ENCODE data around the gene C10orf95.

C10orf95 gene

GRCh38 chr10:102433619-102434046, 17.7 kb downstream of the C10orf95 start:
- DNase-seq: no peak

GRCh38 chr10:102432162-102432950, 19.0 kb downstream of the C10orf95 start, which contains the start of gene CUEDC2:
TSS of gene CUEDC2 (minus strand) at chr10:102432574. CDS start at chr10:102425188, 7,386 bp downstream.
- peak; percentile 89 for DNase-seq

GRCh38 chr10:102431452-102432124, 19.8 kb downstream of the C10orf95 start:
- no peak for DNase-seq

- DNase-seq: no peak
Measured at GRCh38 chr10:102429468-102429867, 21.9 kb downstream of the C10orf95 start.

- no peak for DNase-seq
Measured at GRCh38 chr10:102426803-102427287, 24.5 kb downstream of the C10orf95 start.

DNA sequence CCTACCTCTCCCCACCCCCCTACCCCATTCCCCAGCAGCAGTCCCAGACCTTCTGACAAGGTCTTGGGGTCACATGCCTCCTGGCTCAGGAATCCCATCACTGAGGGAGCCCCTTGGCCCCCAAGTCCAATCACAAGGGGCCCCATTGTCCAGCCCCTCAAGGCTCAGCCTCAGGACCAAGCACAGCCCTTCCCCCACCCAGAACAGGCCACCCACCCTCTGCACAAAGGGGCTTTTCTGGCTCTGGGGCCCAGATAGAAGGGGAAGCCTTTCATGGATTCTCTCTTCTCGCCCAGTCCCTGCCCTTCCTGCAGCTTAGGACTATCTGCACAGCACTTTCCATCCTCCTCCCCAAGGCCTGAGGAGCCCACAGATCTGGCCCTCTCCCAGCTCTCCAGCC, 25.9 kb downstream of the C10orf95 start:
- DNase-seq: no peak

GRCh38 chr10:102424916-102425315, 26.4 kb downstream of the C10orf95 start:
- no peak for DNase-seq

- DNase-seq: no peak
Measured at GRCh38 chr10:102424145-102424544, 27.2 kb downstream of the C10orf95 start.

- no peak for DNase-seq
Measured at GRCh38 chr10:102423372-102423968, 27.9 kb downstream of the C10orf95 start.

DNA sequence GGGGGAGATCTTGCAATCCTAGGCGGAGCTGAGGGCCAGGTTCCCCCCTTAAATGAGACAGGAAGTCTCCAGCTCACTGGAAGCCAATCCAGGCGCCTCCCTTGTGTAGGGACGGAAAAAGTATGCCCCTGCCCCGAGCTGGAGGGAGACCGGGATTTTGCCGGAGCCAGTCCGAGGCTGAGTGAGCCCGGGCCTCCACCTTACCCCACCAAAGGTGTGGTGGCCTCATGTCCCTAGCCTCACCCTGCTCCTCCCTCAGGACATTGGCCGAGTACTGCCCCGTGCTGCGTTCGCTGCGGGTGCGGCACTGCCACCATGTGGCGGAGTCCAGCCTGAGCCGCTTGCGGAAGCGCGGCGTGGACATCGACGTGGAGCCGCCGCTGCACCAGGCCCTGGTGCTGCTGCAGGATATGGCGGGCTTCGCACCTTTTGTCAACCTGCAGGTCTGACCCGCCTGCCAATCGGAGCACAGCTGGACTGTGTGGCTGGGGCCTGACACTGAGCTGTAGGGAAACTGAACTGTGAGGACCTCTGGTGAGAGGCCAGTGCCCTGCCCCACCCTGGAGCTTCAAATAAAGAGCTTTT, 28.7 kb downstream of the C10orf95 start:
- DNase-seq: no peak

- DNase-seq: no peak
Measured at GRCh38 chr10:102421757-102422512, 29.4 kb downstream of the C10orf95 start.

DNA sequence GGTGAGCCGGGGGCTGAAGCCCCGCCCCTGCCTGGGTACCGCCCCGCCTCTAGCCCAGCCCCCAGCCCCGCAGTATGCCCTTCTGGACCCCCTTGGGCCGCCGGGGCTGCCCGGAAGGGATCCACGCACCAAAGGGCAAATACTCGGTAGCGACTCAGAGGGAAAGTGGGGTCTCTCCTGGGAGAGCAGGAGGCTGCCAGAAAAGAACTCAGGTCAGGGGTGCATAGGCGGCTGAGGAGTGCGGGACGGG, 29.9 kb downstream of the C10orf95 start:
- no peak for DNase-seq

GRCh38 chr10:102420714-102421506, 30.4 kb downstream of the C10orf95 start, which contains the start of gene FBXL15:
TSS of gene FBXL15 (plus strand) at chr10:102420836. CDS start at chr10:102421130, 294 bp downstream.
- peak; percentile 83 for DNase-seq

GRCh38 chr10:102420181-102420713, 31.1 kb downstream of the C10orf95 start:
- no peak for DNase-seq

DNA sequence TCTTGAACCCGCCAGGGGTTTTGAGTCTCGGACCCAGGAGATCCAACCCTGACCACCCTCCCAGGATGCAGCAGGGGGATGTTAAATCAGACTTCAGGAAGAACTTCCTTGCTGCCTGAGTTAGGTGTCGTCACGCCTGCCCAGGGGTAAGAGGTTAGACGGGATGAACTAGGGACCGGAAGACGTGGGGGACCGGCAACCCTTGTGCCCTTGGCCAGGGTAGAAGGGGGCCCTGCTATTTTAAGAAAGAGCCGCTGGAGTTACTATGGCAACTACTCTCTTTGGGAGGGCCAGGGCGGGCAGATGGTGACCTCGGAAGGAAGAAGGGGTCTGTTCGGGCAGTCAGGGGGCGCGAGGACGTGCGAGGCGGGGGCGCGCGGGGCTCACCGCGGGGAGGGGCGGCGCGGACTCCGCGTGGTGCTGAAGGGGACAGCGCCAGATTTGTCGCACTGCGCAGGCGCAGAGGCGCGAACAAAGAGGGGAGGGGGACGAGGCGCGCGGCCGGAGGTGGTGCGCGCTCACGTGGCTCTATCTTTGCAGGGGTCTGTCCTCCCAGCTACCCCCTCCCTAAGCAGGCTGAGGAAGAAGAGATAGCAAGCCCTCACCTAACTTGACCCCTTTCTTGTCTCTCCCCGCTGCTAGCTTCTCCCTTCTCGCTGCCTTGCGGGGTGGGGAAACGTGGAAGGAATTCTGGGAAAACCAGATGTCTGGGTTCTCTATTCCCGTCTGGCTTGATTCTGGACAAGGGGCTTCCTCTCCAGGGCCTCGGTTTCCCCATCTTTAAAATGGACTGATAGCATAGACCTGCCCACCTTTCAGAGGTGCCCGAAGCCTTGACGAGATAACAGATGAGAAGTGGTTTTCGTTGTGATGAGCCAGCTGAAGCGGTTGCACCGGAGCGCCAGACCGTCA, 31.8 kb downstream of the C10orf95 start:
- DNase-seq: peak; percentile 75

- peak; percentile 75 for DNase-seq
Measured at GRCh38 chr10:102418622-102419268, 32.6 kb downstream of the C10orf95 start, which contains the start of gene PSD. TSS of gene PSD (minus strand) at chr10:102418785. CDS start at chr10:102417038, 1,747 bp downstream.

DNA sequence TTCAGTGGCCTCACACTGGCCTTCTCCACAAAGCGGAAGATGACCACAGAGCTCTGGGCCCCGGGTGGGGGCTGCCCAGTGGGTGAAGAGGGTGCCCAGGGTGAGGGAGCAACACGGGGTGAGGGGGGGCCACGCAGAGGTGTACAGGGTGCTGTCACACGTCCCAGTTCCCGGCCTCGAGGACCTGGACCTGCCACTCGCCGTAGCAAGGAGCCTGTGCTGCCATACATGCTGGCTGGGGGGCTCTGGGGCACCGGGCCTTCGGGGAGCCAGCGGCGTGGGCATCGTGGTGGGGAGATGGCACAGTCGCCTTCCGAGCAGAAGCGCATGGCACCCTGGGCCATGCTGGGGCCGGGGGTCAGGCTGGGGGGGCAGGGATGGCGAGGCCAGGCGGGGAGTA, 34.6 kb downstream of the C10orf95 start:
- no peak for DNase-seq

GRCh38 chr10:102416283-102416682, 35.1 kb downstream of the C10orf95 start:
- no peak for DNase-seq

GRCh38 chr10:102414749-102415148, 36.6 kb downstream of the C10orf95 start:
- DNase-seq: no peak

Data from NCI-H2171 (cell line).